ENCODE data around the gene PLXNA2.

PLXNA2 gene

GRCh38 chr1:208108646-208109330 is 135.4 kb downstream of the PLXNA2 start:
- no peak for FAIRE-seq

- no peak for FAIRE-seq
Observed at GRCh38 chr1:208108213-208108608, 136.0 kb downstream of the PLXNA2 start.

- no peak for FAIRE-seq
Observed at GRCh38 chr1:208107425-208108212, 136.6 kb downstream of the PLXNA2 start.

- no peak for FAIRE-seq
Observed at GRCh38 chr1:208106218-208106617, 138.0 kb downstream of the PLXNA2 start.

- FAIRE-seq: no peak
Observed at GRCh38 chr1:208105756-208106155, 138.4 kb downstream of the PLXNA2 start.

GRCh38 chr1:208103597-208104513 is 140.3 kb downstream of the PLXNA2 start:
- FAIRE-seq: no peak

GRCh38 chr1:208101661-208102431 is 142.3 kb downstream of the PLXNA2 start:
- FAIRE-seq: no peak

- no peak for FAIRE-seq
Observed at GRCh38 chr1:208100906-208101305, 143.3 kb downstream of the PLXNA2 start.

- FAIRE-seq: no peak
Observed at GRCh38 chr1:208100106-208100505, 144.1 kb downstream of the PLXNA2 start.

GRCh38 chr1:208098773-208099172 is 145.4 kb downstream of the PLXNA2 start:
- no peak for FAIRE-seq

- FAIRE-seq: no peak
Observed at GRCh38 chr1:208093754-208094719, 150.1 kb downstream of the PLXNA2 start.

GRCh38 chr1:208093046-208093445 is 151.1 kb downstream of the PLXNA2 start:
- no peak for FAIRE-seq

- no peak for FAIRE-seq
Observed at GRCh38 chr1:208090388-208091301, 153.5 kb downstream of the PLXNA2 start.

- FAIRE-seq: no peak
Observed at GRCh38 chr1:208089761-208090370, 154.3 kb downstream of the PLXNA2 start.

- FAIRE-seq: no peak
Observed at GRCh38 chr1:208089149-208089548, 155.0 kb downstream of the PLXNA2 start.

GRCh38 chr1:208088319-208088718 is 155.9 kb downstream of the PLXNA2 start:
- FAIRE-seq: no peak

- FAIRE-seq: no peak
Observed at GRCh38 chr1:208085655-208086515, 158.3 kb downstream of the PLXNA2 start.

GRCh38 chr1:208084764-208085163 is 159.4 kb downstream of the PLXNA2 start:
- FAIRE-seq: no peak

GRCh38 chr1:208084220-208084619 is 160.0 kb downstream of the PLXNA2 start:
- FAIRE-seq: no peak

All from TTC549 (cell line).